Naive thymus-derived CD4-positive, alpha-beta T cell (primary cell): ENCODE data around the gene KIF26B. TPM values are rescaled to one million over a fixed set of nuclear protein-coding genes. Genes with fewer than 3 reads are reported as not detected.
A peak's percentile ranks its signal among the peaks of the same experiment; 100 is the strongest.

Experiments
- ATAC-seq: fragments of 150-1000 bp; cut with Tn5 transposase; 2 replicates; pipeline ENCODE4 v1.10.0; 2021; ENCODE audit warnings: mild to moderate bottlenecking, moderate library complexity
- CTCF ChIA-PET: fragments of 350-600 bp; sonication (Branson Sonifier 250); formaldehyde crosslinking; loops from one replicate; lab custom pipeline; 2021; ENCODE audit warnings: antibody characterized with exemption; lab: Charles Lee
- POLR2A ChIA-PET: fragments of 350-600 bp; sonication (Branson Sonifier 250); formaldehyde crosslinking; loops from one replicate; lab custom pipeline; 2021; ENCODE audit warnings: antibody characterized with exemption, inconsistent platforms; lab: Charles Lee
- DNase-seq, 9 donors: peaks; one replicate each; pipeline versions ENCODE4 v3.0.0 to v3.0.0-alpha.2; 2020 to 2022; ENCODE audit warnings: mixed read lengths in 1 of 9
- H3K27ac ChIP-seq: one replicate; pipeline ENCODE4 v1.7.0; 2013; ENCODE audit warnings: mild to moderate bottlenecking, low read depth, low read length, moderate library complexity
- H3K27me3 ChIP-seq, 2 donors: one replicate each; pipeline ENCODE4 v1.7.0; 2013; ENCODE audit warnings: low read length in 2 of 2, mild to moderate bottlenecking in 2 of 2, moderate library complexity in 2 of 2; ENCODE audit not compliant: control insufficient read depth in 2 of 2, insufficient read depth in 2 of 2
- H3K36me3 ChIP-seq, 3 experiments: 1 replicate in 2 of 3; 2 replicates in 1 of 3; pipeline ENCODE4 v1.7.0; 2013; ENCODE audit warnings: low read length in 3 of 3, mild to moderate bottlenecking in 3 of 3, moderate library complexity in 1 of 3; ENCODE audit not compliant: insufficient read depth in 3 of 3, control insufficient read depth in 2 of 3
- H3K4me1 ChIP-seq, 2 donors: one replicate each; pipeline ENCODE4 v1.7.0; 2013; ENCODE audit warnings: low read length in 2 of 2, mild to moderate bottlenecking in 2 of 2, moderate library complexity in 1 of 2; ENCODE audit not compliant: control insufficient read depth in 2 of 2, insufficient read depth in 2 of 2
- H3K4me3 ChIP-seq: 2 replicates; pipeline ENCODE4 v1.7.0; 2013; ENCODE audit warnings: mild to moderate bottlenecking, low read length
- H3K9me3 ChIP-seq, 3 experiments: 1 replicate in 2 of 3; 2 replicates in 1 of 3; pipeline ENCODE4 v1.7.0; 2013; ENCODE audit warnings: low read length in 3 of 3; ENCODE audit not compliant: control insufficient read depth in 2 of 3
- H3K27ac Mint-ChIP-seq, 9 donors: one replicate each; pipeline ENCODE4 v1.8.0; 2020 to 2022; ENCODE audit warnings: mixed read lengths in 9 of 9, mild to moderate bottlenecking in 8 of 9, moderate library complexity in 5 of 9, inconsistent platforms in 2 of 9
- H3K27me3 Mint-ChIP-seq, 5 donors: one replicate each; pipeline ENCODE4 v1.8.0; 2021 to 2022; ENCODE audit warnings: mixed read lengths in 5 of 5, mild to moderate bottlenecking in 1 of 5
- H3K36me3 Mint-ChIP-seq, 5 donors: one replicate each; pipeline ENCODE4 v1.8.0; 2020 to 2022; ENCODE audit warnings: mixed read lengths in 5 of 5, mild to moderate bottlenecking in 3 of 5, inconsistent platforms in 1 of 5
- H3K4me1 Mint-ChIP-seq, 7 donors: one replicate each; pipeline ENCODE4 v1.8.0; 2020 to 2022; ENCODE audit warnings: mixed read lengths in 7 of 7, mild to moderate bottlenecking in 3 of 7, inconsistent platforms in 1 of 7
- H3K4me3 Mint-ChIP-seq, 10 donors: one replicate each; pipeline ENCODE4 v1.8.0; 2020 to 2022; ENCODE audit warnings: mild to moderate bottlenecking in 10 of 10, mixed read lengths in 10 of 10, moderate library complexity in 6 of 10, inconsistent platforms in 2 of 10
- H3K9me3 Mint-ChIP-seq, 11 donors: one replicate each; pipeline ENCODE4 v1.8.0; 2020 to 2022; ENCODE audit warnings: mixed read lengths in 11 of 11, mild to moderate bottlenecking in 4 of 11, inconsistent platforms in 1 of 11, moderate library complexity in 1 of 11
- intact Hi-C, 2 donors: fragments of 100-400 bp; cut with micrococcal nuclease; formaldehyde crosslinking; loops; one replicate each; pipeline ENCODE4 v1.15.1; 2023
- polyA plus RNA-seq, 2 donors: library from polyadenylated mRNA; unstranded; fragments of 300-500 nt; fragmentation: Illumina TruSeq; gene quantifications; one replicate each; pipeline ENCODE4 v1.2.3, GENCODE V29; 2021
- total RNA-seq, 6 experiments: library from RNA in 5 of 6; stranded (reverse) in 5 of 6; gene quantifications; 1 replicate in 5 of 6; 2 replicates in 1 of 6; pipeline ENCODE4 v1.2.3 and lab custom pipeline; 2021 to 2026

The KIF26B gene
- total and polyA plus RNA-seq, 7 experiments from 2014 or later = 0.06 to 0.24 (median 0.21) TPM; not detected in 4

- ChIA-PET POLR2A (interaction anchor here (0.6 kb wide), 1 partner anchor 1887 kb away, joined by 3 read pairs; no protein-coding TSS in a partner anchor), CTCF (no interaction called here)
- ATAC-seq = no peak
These were observed 560.5 kb downstream of the KIF26B start for GRCh38 chr1:245715291-245715701.

GRCh38 chr1:245715970-245716369, 561.2 kb downstream of the KIF26B start:
- Histone ChIP-seq H3K27me3 (no peaks in the 10 kb centered on the region), H3K4me3 (no peak overlapping the region), H3K4me1 (no peaks in the 10 kb centered on the region), H3K9me3 (no peaks in the 10 kb centered on the region), H3K36me3 (no peaks in the 10 kb centered on the region), H3K27ac (no peak overlapping the region)
- Mint-ChIP-seq H3K9me3 (peaks cover 0 to 5% (median 0%) of the 10 kb centered on the region in 11 donors), H3K4me1 (no peaks in the 10 kb centered on the region), H3K36me3 (no peaks in the 10 kb centered on the region), H3K4me3 (no peak overlapping the region), H3K27ac (no peak overlapping the region), H3K27me3 (peaks cover 0 to 5% (median 0%) of the 10 kb centered on the region in 5 donors)
- DNase-seq = no peak
- ChIA-PET CTCF (no interaction called here), POLR2A (interaction anchor here (0.6 kb wide), 1 partner anchor 1886 kb away, joined by 3 read pairs; no protein-coding TSS in a partner anchor)
- intact Hi-C loops = no loop called here
- ATAC-seq = no peak

More at GRCh38 chr1:245715291-245715701, 560.5 kb downstream of the KIF26B start:
- Histone ChIP-seq H3K36me3 (no peaks in the 10 kb centered on the region), H3K4me3 (no peak overlapping the region), H3K4me1 (no peaks in the 10 kb centered on the region), H3K27me3 (no peaks in the 10 kb centered on the region), H3K27ac (no peak overlapping the region), H3K9me3 (no peaks in the 10 kb centered on the region)
- Mint-ChIP-seq H3K36me3 (no peaks in the 10 kb centered on the region), H3K4me1 (no peaks in the 10 kb centered on the region), H3K4me3 (no peak overlapping the region), H3K27ac (peak overlapping the region in 1 of 9 donors; percentile 72), H3K9me3 (peaks cover 0 to 5% (median 0%) of the 10 kb centered on the region in 11 donors), H3K27me3 (peaks cover 0 to 5% (median 0%) of the 10 kb centered on the region in 5 donors)
- no peak for DNase-seq
- intact Hi-C loops = no loop called here

- no peaks in the 10 kb centered on the region for H3K36me3 ChIP-seq
- POLR2A ChIA-PET = no interaction called here
- H3K36me3 Mint-ChIP-seq = no peaks in the 10 kb centered on the region
- H3K4me3 Mint-ChIP-seq = no peak overlapping the region
- no peaks in the 10 kb centered on the region for H3K4me1 ChIP-seq
- ATAC-seq (no peak), DNase-seq (no peak)
- no peaks in the 10 kb centered on the region for H3K27me3 ChIP-seq
- peaks cover 0 to 5% (median 0%) of the 10 kb centered on the region in 11 donors for H3K9me3 Mint-ChIP-seq
- H3K27ac Mint-ChIP-seq = no peak overlapping the region
- intact Hi-C loops = no loop called here
- no peaks in the 10 kb centered on the region for H3K9me3 ChIP-seq
- no peaks in the 10 kb centered on the region for H3K4me1 Mint-ChIP-seq
- CTCF ChIA-PET = no interaction called here
- no peak overlapping the region for H3K27ac ChIP-seq
- H3K27me3 Mint-ChIP-seq = peaks cover 0 to 5% (median 0%) of the 10 kb centered on the region in 5 donors
- H3K4me3 ChIP-seq = no peak overlapping the region
These were observed 561.8 kb downstream of the KIF26B start for GRCh38 chr1:245716561-245716960.

DNA sequence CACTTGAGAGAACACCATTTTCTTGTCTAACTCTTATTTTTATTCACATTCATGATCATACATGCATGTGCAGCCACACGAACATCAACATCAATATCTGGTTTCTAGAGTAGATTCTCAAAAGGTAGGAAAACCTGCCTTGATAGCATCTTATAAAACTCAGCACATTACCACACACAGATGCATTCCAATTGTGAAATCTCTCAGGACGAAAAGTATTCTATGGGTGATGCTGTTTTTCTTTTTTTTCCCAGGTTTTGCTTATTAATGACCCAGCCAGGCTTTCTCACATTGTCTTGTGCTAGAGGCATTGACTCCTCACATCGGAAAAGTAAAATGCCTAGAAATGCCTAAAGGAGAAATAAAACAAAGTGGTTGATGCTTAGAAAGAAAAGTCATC, 562.8 kb downstream of the KIF26B start:
- ChIA-PET CTCF (no interaction called here), POLR2A (no interaction called here)
- Mint-ChIP-seq H3K27me3 (peaks cover 0 to 5% (median 0%) of the 10 kb centered on the region in 5 donors), H3K9me3 (peaks cover 0 to 5% (median 0%) of the 10 kb centered on the region in 11 donors), H3K27ac (no peak overlapping the region), H3K4me1 (no peaks in the 10 kb centered on the region), H3K36me3 (no peaks in the 10 kb centered on the region), H3K4me3 (no peak overlapping the region)
- intact Hi-C loops = no loop called here
- H3K4me1 ChIP-seq = no peaks in the 10 kb centered on the region
- no peak overlapping the region for H3K4me3 ChIP-seq
- no peaks in the 10 kb centered on the region for H3K36me3 ChIP-seq
- ATAC-seq (no peak), DNase-seq (no peak)
- H3K27ac ChIP-seq = no peak overlapping the region
- H3K9me3 ChIP-seq = no peaks in the 10 kb centered on the region
- H3K27me3 ChIP-seq = no peaks in the 10 kb centered on the region

DNA sequence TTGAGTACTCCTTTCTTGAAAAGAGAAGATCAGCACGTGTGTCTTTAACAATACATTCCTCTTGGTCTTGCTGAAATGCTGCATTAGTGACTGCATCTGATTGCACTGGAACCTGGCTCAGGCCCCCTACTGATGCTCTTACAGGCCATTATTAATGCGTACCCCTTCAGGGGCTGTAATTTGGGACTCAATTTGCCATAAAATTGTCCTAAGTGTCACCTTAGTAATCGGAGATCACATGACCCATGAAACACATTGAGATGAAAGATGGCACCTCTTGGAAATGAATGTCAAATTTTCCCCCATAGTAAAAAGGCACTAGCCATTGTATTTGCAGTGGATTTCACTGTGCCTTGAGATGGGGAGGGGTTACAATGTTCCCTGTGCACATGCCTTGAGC, 563.3 kb downstream of the KIF26B start:
- H3K36me3 Mint-ChIP-seq = peaks cover 0 to 1% (median 0%) of the 10 kb centered on the region in 5 donors
- H3K9me3 Mint-ChIP-seq = peaks cover 0 to 5% (median 0%) of the 10 kb centered on the region in 11 donors
- H3K4me1 ChIP-seq = no peaks in the 10 kb centered on the region

DNA sequence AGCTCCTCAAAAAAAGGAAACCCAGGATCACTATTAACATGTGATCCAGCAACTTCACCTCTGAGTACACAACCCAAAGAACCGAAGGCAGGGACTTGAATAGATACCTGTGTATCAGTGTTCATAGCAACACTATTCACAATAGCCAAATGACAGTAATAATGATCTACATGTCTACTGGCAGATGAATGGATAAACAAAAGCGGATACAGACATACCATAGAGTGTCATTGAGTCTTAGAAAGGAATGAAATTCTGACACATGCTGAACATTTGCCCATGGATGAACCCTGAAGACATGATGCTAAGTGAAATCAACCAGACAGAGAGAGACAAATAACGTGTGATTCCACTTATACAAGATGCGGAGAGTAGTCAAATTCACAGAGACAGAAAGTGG, 564.2 kb downstream of the KIF26B start:
- Mint-ChIP-seq H3K4me3 (no peak overlapping the region), H3K27ac (no peak overlapping the region), H3K36me3 (peaks cover 0 to 4% (median 0%) of the 10 kb centered on the region in 5 donors), H3K4me1 (no peaks in the 10 kb centered on the region), H3K27me3 (peaks cover 0 to 5% (median 0%) of the 10 kb centered on the region in 5 donors), H3K9me3 (peaks cover 0 to 7% (median 0%) of the 10 kb centered on the region in 11 donors)
- POLR2A ChIA-PET = no interaction called here
- H3K4me3 ChIP-seq = no peak overlapping the region
- H3K4me1 ChIP-seq = no peaks in the 10 kb centered on the region
- H3K36me3 ChIP-seq = no peaks in the 10 kb centered on the region
- CTCF ChIA-PET = no interaction called here
- no peaks in the 10 kb centered on the region for H3K27me3 ChIP-seq
- H3K9me3 ChIP-seq = no peaks in the 10 kb centered on the region
- intact Hi-C loops = no loop called here
- ATAC-seq = no peak
- no peak overlapping the region for H3K27ac ChIP-seq
- no peak for DNase-seq

More for the DNA sequence above, 563.3 kb downstream of the KIF26B start:
- intact Hi-C loops = no loop called here
- H3K36me3 ChIP-seq = no peaks in the 10 kb centered on the region
- ATAC-seq (no peak), DNase-seq (no peak)
- no peaks in the 10 kb centered on the region for H3K27me3 ChIP-seq
- Mint-ChIP-seq H3K4me1 (no peaks in the 10 kb centered on the region), H3K4me3 (no peak overlapping the region), H3K27me3 (peaks cover 0 to 5% (median 0%) of the 10 kb centered on the region in 5 donors), H3K27ac (no peak overlapping the region)
- no peaks in the 10 kb centered on the region for H3K9me3 ChIP-seq
- ChIA-PET POLR2A (no interaction called here), CTCF (no interaction called here)
- H3K27ac ChIP-seq = no peak overlapping the region
- H3K4me3 ChIP-seq = no peak overlapping the region

GRCh38 chr1:245721488-245721887, 566.7 kb downstream of the KIF26B start:
- Mint-ChIP-seq H3K9me3 (peaks cover 6 to 21% (median 10%) of the 10 kb centered on the region in 11 donors), H3K27ac (no peak overlapping the region), H3K27me3 (no peaks in the 10 kb centered on the region), H3K36me3 (peaks cover 0 to 20% (median 6%) of the 10 kb centered on the region in 5 donors), H3K4me3 (no peak overlapping the region), H3K4me1 (no peaks in the 10 kb centered on the region)
- Histone ChIP-seq H3K27me3 (no peaks in the 10 kb centered on the region), H3K9me3 (no peaks in the 10 kb centered on the region), H3K4me3 (no peak overlapping the region), H3K36me3 (no peaks in the 10 kb centered on the region), H3K4me1 (no peaks in the 10 kb centered on the region), H3K27ac (no peak overlapping the region)
- DNase-seq (no peak), ATAC-seq (no peak)
- CTCF ChIA-PET = no interaction called here
- intact Hi-C loops = no loop called here
- POLR2A ChIA-PET = no interaction called here
